ENCODE results near the gene CPEB3. TPM values are rescaled to one million over a fixed set of nuclear protein-coding genes. Genes with fewer than 3 reads are reported as not detected.

CPEB3 gene
- total and polyA plus RNA-seq, 3 donors from 2014 or later, result 19.4 to 32.4 (median 23.5) TPM

DNA sequence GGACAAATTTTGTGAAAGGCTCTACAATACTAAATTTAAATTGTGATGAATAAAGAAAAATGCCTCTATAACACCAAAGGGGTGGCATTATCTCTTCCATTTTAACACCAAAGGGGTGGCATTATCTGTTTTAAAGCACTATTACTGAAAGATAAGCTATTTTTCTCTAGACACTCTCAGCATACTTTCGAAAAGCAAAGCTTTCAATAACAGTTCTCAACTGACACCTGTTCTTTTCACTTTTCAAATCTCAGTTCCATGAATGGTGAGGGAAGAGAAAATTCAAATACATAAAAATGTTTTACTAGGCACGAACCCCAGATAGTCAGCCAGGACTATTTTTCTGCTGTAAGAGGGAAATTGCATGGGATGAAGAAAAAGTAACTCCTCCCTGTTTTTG, 103.8 kb downstream of the CPEB3 start:
- no peak for DNase-seq
- no peaks in the 10 kb centered on the region for H3K36me3 ChIP-seq (ENCODE audit: low read depth, missing control alignments)
- no peaks in the 10 kb centered on the region for H3K4me1 ChIP-seq
- no peak for TF ChIP-seq POLR2A (IDR thresholded peaks at IDR 0.05)
- no peak for TF ChIP-seq CTCF (IDR thresholded peaks at IDR 0.05)
- H3K9me3 ChIP-seq, result no peaks in the 10 kb centered on the region
- intact Hi-C loops (cut with DNase I; ENCODE audit: low total_unique reads), result no loop called here
- H3K27ac ChIP-seq, result no peak overlapping the region
- WGBS, 2 donors, result 89 to 92% methylated on average over 2 of the region's 2 CpGs
- H3K4me3 ChIP-seq, result no peak overlapping the region
- no peaks in the 10 kb centered on the region for H3K27me3 ChIP-seq

DNA sequence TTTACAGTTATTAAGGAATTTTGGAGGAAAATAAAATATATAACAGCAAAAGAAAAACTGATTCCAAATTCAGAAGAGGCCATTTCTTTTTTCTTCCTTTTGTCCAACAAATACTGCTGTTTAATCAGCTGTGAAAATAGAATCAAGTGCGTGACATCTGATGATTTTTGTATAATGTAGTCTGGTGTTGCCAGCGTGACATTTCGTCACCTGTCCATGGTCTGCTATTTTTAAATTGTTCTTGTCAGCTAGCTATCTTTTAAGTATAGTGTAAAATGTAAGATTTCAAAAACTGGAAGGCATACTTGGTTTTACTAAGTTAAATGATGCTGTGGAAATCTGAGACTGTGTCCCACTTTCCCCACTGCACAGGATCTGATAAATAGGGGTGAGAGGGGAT, 105.9 kb downstream of the CPEB3 start:
- no peak overlapping the region for H3K4me3 ChIP-seq
- no peaks in the 10 kb centered on the region for H3K27me3 ChIP-seq
- intact Hi-C loops (cut with DNase I; ENCODE audit: low total_unique reads), result no loop called here
- DNase-seq, result no peak
- TF ChIP-seq CTCF (IDR thresholded peaks at IDR 0.05) (no peak), POLR2A (IDR thresholded peaks at IDR 0.05) (no peak)
- no peaks in the 10 kb centered on the region for H3K9me3 ChIP-seq
- no peaks in the 10 kb centered on the region for H3K4me1 ChIP-seq
- 93 to 95% methylated on average over 3 of the region's 3 CpGs for WGBS, 2 donors
- no peaks in the 10 kb centered on the region for H3K36me3 ChIP-seq (ENCODE audit: low read depth, missing control alignments)
- H3K27ac ChIP-seq, result no peak overlapping the region

DNA sequence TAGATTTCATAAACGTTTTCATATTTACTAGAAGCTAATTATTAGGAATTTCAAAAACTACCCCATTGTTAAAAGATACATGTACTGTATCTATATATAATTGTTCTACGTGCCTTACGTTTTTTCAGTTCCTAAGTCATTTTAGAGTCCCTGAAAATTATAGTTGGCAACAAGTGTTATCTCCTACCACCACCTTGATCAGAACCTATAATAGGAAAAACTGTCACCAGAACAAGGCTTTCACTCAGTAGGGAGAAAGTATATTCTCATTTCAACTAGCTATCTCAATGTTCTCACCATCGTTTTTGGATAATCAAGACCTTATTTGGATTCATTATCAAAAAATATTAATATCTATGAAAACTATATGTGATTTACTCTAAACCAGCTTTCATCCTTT, 107.7 kb downstream of the CPEB3 start:
- H3K27me3 ChIP-seq, result no peaks in the 10 kb centered on the region
- WGBS, 2 donors, result 88% methylated on average over 4 of the region's 4 CpGs
- DNase-seq, result no peak
- H3K27ac ChIP-seq, result no peak overlapping the region
- H3K9me3 ChIP-seq, result no peaks in the 10 kb centered on the region
- no peak overlapping the region for H3K4me3 ChIP-seq
- TF ChIP-seq CTCF (IDR thresholded peaks at IDR 0.05), result no peak
- TF ChIP-seq POLR2A (IDR thresholded peaks at IDR 0.05), result no peak
- no peaks in the 10 kb centered on the region for H3K36me3 ChIP-seq (ENCODE audit: low read depth, missing control alignments)
- no peaks in the 10 kb centered on the region for H3K4me1 ChIP-seq
- intact Hi-C loops (cut with DNase I; ENCODE audit: low total_unique reads), result no loop called here

- Histone ChIP-seq H3K27me3 (no peaks in the 10 kb centered on the region), H3K36me3 (ENCODE audit: low read depth, missing control alignments) (no peaks in the 10 kb centered on the region), H3K9me3 (no peaks in the 10 kb centered on the region), H3K27ac (no peak overlapping the region), H3K4me3 (no peak overlapping the region), H3K4me1 (no peaks in the 10 kb centered on the region)
- DNase-seq, result no peak
- WGBS, 2 donors, result 21 to 42% methylated on average over 2 of the region's 2 CpGs
- intact Hi-C loops (cut with DNase I; ENCODE audit: low total_unique reads), result no loop called here
- peak in 1 of 3 experiments; percentile 13 for TF ChIP-seq CTCF (IDR thresholded peaks at IDR 0.05)
- TF ChIP-seq POLR2A (IDR thresholded peaks at IDR 0.05), result no peak
Observed at GRCh38 chr10:92181575-92181974, 109.3 kb downstream of the CPEB3 start.

DNA sequence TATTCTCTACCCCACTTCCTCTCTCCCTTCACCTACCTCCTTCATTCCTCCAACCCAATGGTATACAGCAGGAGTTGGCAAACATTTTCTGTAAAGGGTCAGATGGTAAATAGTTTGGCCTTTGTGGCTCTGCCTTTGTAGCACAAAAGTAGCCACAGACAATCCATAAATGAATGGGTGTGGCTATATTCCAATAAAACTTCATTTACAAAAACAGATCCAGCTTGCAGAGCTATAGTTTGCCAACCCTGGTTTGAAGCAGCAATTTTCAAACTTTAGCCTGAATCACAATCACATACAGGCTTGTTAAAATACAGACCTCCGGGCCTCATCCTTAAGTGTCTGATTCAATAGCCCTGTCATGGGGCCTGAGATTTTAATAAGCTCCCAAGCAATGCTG, 110.5 kb downstream of the CPEB3 start:
- TF ChIP-seq POLR2A (IDR thresholded peaks at IDR 0.05), result no peak
- TF ChIP-seq CTCF (IDR thresholded peaks at IDR 0.05), result no peak
- no peaks in the 10 kb centered on the region for H3K27me3 ChIP-seq
- no peaks in the 10 kb centered on the region for H3K36me3 ChIP-seq (ENCODE audit: low read depth, missing control alignments)
- no peak overlapping the region for H3K4me3 ChIP-seq
- DNase-seq, result no peak
- H3K27ac ChIP-seq, result no peak overlapping the region
- intact Hi-C loops (cut with DNase I; ENCODE audit: low total_unique reads), result no loop called here
- WGBS, 2 donors, result 76 to 79% methylated on average over 1 of the region's 1 CpG
- no peaks in the 10 kb centered on the region for H3K4me1 ChIP-seq
- H3K9me3 ChIP-seq, result no peaks in the 10 kb centered on the region

Measured in testis (tissue), 3 donors.